Nephron progenitor cell (in vitro differentiated cells): ENCODE results near the gene ULK4.
"Not testable (repeated sequence)": the region's sequence is repeated elsewhere in the genome, so short reads cannot be mapped to it uniquely, and the experiment has no call there.

Source experiments
- DNase-seq: peaks from one replicate; pipeline ENCODE4 v3.0.0; 2021
- H3K27ac Mint-ChIP-seq: 2 replicates; pipeline ENCODE4 v1.8.0; 2021; ENCODE audit warnings: mild to moderate bottlenecking, moderate library complexity, mixed read lengths
- H3K27me3 Mint-ChIP-seq: 2 replicates; pipeline ENCODE4 v1.8.0; 2021; ENCODE audit warnings: mild to moderate bottlenecking, low read depth, mixed read lengths; ENCODE audit not compliant: poor library complexity
- H3K36me3 Mint-ChIP-seq: 2 replicates; pipeline ENCODE4 v1.8.0; 2021; ENCODE audit warnings: low read depth, mixed read lengths
- H3K4me1 Mint-ChIP-seq: 2 replicates; pipeline ENCODE4 v1.8.0; 2021; ENCODE audit warnings: mixed read lengths
- H3K4me3 Mint-ChIP-seq: 2 replicates; pipeline ENCODE4 v1.8.0; 2021; ENCODE audit warnings: mild to moderate bottlenecking, moderate library complexity, mixed read lengths
- H3K9me3 Mint-ChIP-seq: 2 replicates; pipeline ENCODE4 v1.8.0; 2021; ENCODE audit warnings: mild to moderate bottlenecking, moderate library complexity, mixed read lengths
- TF ChIP-seq, protein P1 (sequence below): fragments of 200-600 bp; sonication (generic); IDR thresholded peaks from 2 replicates; pipeline ENCODE4 v1.5.0; 2021; ENCODE audit warnings: antibody characterized with exemption

ULK4 gene

DNA sequence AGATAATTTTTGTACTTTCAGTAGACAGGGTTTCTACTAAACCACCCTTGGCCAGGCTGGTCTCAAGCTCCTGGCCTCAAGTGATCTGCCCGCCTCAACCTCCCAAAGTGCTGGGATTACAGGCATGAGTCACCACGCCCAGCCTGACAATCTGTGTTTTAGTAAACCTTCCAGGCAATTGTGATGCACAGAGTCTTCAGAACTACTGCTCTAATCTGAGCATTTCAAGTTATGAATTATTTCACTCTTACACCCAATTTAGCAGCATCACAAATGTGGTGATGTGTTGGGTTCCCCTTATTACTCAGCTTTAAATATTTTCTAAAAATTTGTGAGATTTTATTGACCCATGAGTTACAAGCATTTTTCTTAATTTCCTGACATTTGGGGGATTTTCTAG, 94.4 kb downstream of the ULK4 start:
- no peak overlapping the region for H3K4me3 Mint-ChIP-seq
- no peak overlapping the region for H3K27ac Mint-ChIP-seq
- peaks cover under 1% of the 10 kb centered on the region for H3K4me1 Mint-ChIP-seq
- TF ChIP-seq, protein P1, sequence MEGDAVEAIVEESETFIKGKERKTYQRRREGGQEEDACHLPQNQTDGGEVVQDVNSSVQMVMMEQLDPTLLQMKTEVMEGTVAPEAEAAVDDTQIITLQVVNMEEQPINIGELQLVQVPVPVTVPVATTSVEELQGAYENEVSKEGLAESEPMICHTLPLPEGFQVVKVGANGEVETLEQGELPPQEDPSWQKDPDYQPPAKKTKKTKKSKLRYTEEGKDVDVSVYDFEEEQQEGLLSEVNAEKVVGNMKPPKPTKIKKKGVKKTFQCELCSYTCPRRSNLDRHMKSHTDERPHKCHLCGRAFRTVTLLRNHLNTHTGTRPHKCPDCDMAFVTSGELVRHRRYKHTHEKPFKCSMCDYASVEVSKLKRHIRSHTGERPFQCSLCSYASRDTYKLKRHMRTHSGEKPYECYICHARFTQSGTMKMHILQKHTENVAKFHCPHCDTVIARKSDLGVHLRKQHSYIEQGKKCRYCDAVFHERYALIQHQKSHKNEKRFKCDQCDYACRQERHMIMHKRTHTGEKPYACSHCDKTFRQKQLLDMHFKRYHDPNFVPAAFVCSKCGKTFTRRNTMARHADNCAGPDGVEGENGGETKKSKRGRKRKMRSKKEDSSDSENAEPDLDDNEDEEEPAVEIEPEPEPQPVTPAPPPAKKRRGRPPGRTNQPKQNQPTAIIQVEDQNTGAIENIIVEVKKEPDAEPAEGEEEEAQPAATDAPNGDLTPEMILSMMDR = no peak
- DNase-seq = no peak
- H3K36me3 Mint-ChIP-seq = peaks cover 21% of the 10 kb centered on the region
- H3K9me3 Mint-ChIP-seq = peaks cover 21% of the 10 kb centered on the region
- no peaks in the 10 kb centered on the region for H3K27me3 Mint-ChIP-seq

- Mint-ChIP-seq H3K27ac (no peak overlapping the region), H3K4me1 (peaks cover 5% of the 10 kb centered on the region), H3K4me3 (no peak overlapping the region), H3K36me3 (peaks cover 24% of the 10 kb centered on the region), H3K9me3 (peaks cover 21% of the 10 kb centered on the region), H3K27me3 (peaks cover 4% of the 10 kb centered on the region)
- DNase-seq = no peak
- TF ChIP-seq, protein P1 = no peak
Observed at GRCh38 chr3:41866298-41866697, 95.6 kb downstream of the ULK4 start.

DNA sequence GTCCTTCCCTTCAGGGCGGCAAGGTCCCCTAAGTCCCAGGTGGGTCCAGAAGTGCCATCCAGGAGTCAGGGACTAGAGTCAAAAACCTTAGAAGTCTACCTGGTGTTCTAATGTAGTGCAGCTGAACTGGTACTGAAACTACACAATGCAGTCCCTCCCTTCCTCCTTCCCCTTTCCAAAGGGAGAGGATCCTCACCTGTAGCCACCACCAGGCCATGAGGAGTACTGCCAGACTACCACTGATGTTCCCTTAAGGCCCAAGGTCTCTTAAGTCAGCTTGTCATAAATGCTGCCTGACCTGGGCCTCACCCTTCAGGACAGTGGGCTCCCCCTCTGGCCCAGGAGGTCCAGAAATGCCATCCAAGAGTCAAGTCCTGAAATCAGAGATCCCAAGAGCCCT, 98.9 kb downstream of the ULK4 start:
- H3K9me3 Mint-ChIP-seq = peaks cover 26% of the 10 kb centered on the region
- peaks cover 4% of the 10 kb centered on the region for H3K27me3 Mint-ChIP-seq
- no peak overlapping the region for H3K4me3 Mint-ChIP-seq
- TF ChIP-seq, protein P1 = no peak
- no peak for DNase-seq
- no peak overlapping the region for H3K27ac Mint-ChIP-seq
- peaks cover 29% of the 10 kb centered on the region for H3K36me3 Mint-ChIP-seq
- peaks cover 5% of the 10 kb centered on the region for H3K4me1 Mint-ChIP-seq

DNA sequence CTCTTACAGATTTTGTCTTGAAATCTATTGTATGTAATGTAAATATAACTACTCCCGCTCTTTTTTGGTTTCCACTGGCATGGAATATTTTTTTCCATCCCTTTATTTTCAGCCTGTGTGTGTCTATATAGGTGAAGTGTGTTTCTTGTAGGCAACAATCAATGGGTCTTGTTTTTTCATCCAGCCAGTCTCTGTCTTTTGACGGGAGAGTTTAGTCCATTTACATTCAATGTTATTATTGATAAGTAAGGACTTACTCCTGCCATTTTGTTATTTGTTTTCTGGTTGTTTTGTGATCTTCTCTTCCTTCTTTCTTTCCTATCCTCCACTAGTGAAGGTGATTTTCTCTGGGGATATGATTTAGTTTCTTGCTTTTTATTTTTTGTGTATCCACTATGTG, 101.4 kb downstream of the ULK4 start:
- not testable (repeated sequence) for H3K4me1 Mint-ChIP-seq, H3K4me3 Mint-ChIP-seq, DNase-seq, H3K27me3 Mint-ChIP-seq, H3K27ac Mint-ChIP-seq
- peaks cover 29% of the 10 kb centered on the region for H3K36me3 Mint-ChIP-seq
- H3K9me3 Mint-ChIP-seq = peaks cover 22% of the 10 kb centered on the region

GRCh38 chr3:41854956-41855355, 106.9 kb downstream of the ULK4 start:
- DNase-seq = no peak
- Mint-ChIP-seq H3K27ac (no peak overlapping the region), H3K27me3 (peaks cover 3% of the 10 kb centered on the region), H3K4me3 (no peak overlapping the region), H3K9me3 (peaks cover 11% of the 10 kb centered on the region), H3K4me1 (no peaks in the 10 kb centered on the region), H3K36me3 (peaks cover 10% of the 10 kb centered on the region)
- TF ChIP-seq, protein P1 = no peak

DNA sequence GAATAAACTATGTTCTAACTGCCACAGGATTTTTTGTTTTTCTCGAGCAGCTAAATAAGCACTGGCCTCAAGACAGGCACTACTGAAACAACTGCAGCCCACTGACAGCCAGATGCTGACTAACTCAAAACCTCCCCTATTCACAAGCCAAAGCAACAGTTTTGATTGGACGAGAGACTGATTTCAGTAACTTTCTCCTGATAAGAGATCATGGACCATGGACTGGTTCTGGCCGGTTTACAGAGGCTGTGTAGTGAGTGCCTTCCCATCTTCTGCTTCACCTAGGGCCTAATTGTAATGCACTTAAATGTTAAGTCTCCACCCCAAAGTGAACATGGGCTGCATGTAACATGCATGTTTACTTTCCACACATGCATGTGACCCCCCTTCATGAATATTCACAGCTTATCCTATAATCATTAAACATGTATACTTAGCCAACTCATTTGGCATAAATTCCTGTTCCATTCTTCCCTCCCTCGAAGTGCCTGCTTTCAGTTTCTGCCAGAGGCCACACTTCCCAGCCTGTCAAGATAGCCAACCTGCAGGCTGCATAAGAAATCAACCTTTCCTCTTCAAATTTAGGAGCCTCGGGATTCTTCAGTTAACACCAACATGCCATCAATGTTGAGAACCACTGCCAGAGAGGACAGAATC, 108.2 kb downstream of the ULK4 start:
- Mint-ChIP-seq H3K9me3 (peaks cover 3% of the 10 kb centered on the region), H3K4me1 (no peaks in the 10 kb centered on the region), H3K36me3 (peaks cover 2% of the 10 kb centered on the region), H3K27me3 (peaks cover 3% of the 10 kb centered on the region), H3K4me3 (no peak overlapping the region), H3K27ac (no peak overlapping the region)
- no peak for DNase-seq
- TF ChIP-seq, protein P1 = no peak
